ENCODE results near the gene MRTFA. TPM values are rescaled to one million over a fixed set of nuclear protein-coding genes. Genes with fewer than 3 reads are reported as not detected.

The MRTFA gene
- polyA plus RNA-seq, 1 experiment: 8.9 TPM

GRCh38 chr22:40404251-40405177 is 232.0 kb downstream of the MRTFA start:
- Histone ChIP-seq H3K36me3 (ENCODE audit: control insufficient read depth, insufficient read depth, low read length) (peaks cover 50% of the 10 kb centered on the region), H3K4me3 (ENCODE audit: low read depth, low read length) (no peak overlapping the region), H3K27me3 (ENCODE audit: control insufficient read depth, insufficient read depth, low read length) (no peaks in the 10 kb centered on the region)
- ChIA-PET POLR2A (interaction anchor here (0.5 kb wide), 1 partner anchor 93 kb away, joined by 3 read pairs; no protein-coding TSS in a partner anchor), CTCF (interaction anchor here (1.3 to 2.2 kb wide), 2 partner anchors 9 to 57 kb away, joined by 3 to 5 read pairs; no protein-coding TSS in a partner anchor)
- no peak for DNase-seq (ENCODE audit: low read depth)
- no peak for TF ChIP-seq CTCF (IDR thresholded peaks at IDR 0.05; ENCODE audit: insufficient read depth, low read depth, low read length)

GRCh38 chr22:40403651-40404050 is 232.9 kb downstream of the MRTFA start:
- ChIA-PET POLR2A (no interaction called here), CTCF (interaction anchor here (0.6 to 2.2 kb wide), 2 partner anchors 8 to 751 kb away, joined by 4 to 5 read pairs; no protein-coding TSS in a partner anchor)

GRCh38 chr22:40403141-40403540 is 233.4 kb downstream of the MRTFA start:
- CTCF ChIA-PET: interaction anchor here (2.2 kb wide), 1 partner anchor 8 kb away, joined by 5 read pairs; no protein-coding TSS in a partner anchor
- Histone ChIP-seq H3K4me3 (ENCODE audit: low read depth, low read length) (no peak overlapping the region), H3K27me3 (ENCODE audit: control insufficient read depth, insufficient read depth, low read length) (no peaks in the 10 kb centered on the region), H3K36me3 (ENCODE audit: control insufficient read depth, insufficient read depth, low read length) (peaks cover 39% of the 10 kb centered on the region)
- TF ChIP-seq CTCF (IDR thresholded peaks at IDR 0.05; ENCODE audit: insufficient read depth, low read depth, low read length): no peak
- no peak for DNase-seq (ENCODE audit: low read depth)
- POLR2A ChIA-PET: no interaction called here

More at GRCh38 chr22:40403651-40404050, 232.9 kb downstream of the MRTFA start:
- Histone ChIP-seq H3K4me3 (ENCODE audit: low read depth, low read length) (no peak overlapping the region), H3K27me3 (ENCODE audit: control insufficient read depth, insufficient read depth, low read length) (no peaks in the 10 kb centered on the region), H3K36me3 (ENCODE audit: control insufficient read depth, insufficient read depth, low read length) (peaks cover 43% of the 10 kb centered on the region)
- no peak for TF ChIP-seq CTCF (IDR thresholded peaks at IDR 0.05; ENCODE audit: insufficient read depth, low read depth, low read length)
- DNase-seq (ENCODE audit: low read depth): no peak

- no peak for TF ChIP-seq CTCF (IDR thresholded peaks at IDR 0.05; ENCODE audit: insufficient read depth, low read depth, low read length)
- H3K27me3 ChIP-seq (ENCODE audit: control insufficient read depth, insufficient read depth, low read length): no peaks in the 10 kb centered on the region
- ChIA-PET POLR2A (no interaction called here), CTCF (no interaction called here)
- H3K4me3 ChIP-seq (ENCODE audit: low read depth, low read length): no peak overlapping the region
- peaks cover 29% of the 10 kb centered on the region for H3K36me3 ChIP-seq (ENCODE audit: control insufficient read depth, insufficient read depth, low read length)
- DNase-seq (ENCODE audit: low read depth): no peak
These were observed 234.5 kb downstream of the MRTFA start for GRCh38 chr22:40401981-40402406.

- Histone ChIP-seq H3K4me3 (ENCODE audit: low read depth, low read length) (no peak overlapping the region), H3K36me3 (ENCODE audit: control insufficient read depth, insufficient read depth, low read length) (peaks cover 26% of the 10 kb centered on the region), H3K27me3 (ENCODE audit: control insufficient read depth, insufficient read depth, low read length) (no peaks in the 10 kb centered on the region)
- ChIA-PET CTCF (no interaction called here), POLR2A (no interaction called here)
- no peak for DNase-seq (ENCODE audit: low read depth)
- TF ChIP-seq CTCF (IDR thresholded peaks at IDR 0.05; ENCODE audit: insufficient read depth, low read depth, low read length): no peak
These were observed 235.0 kb downstream of the MRTFA start for GRCh38 chr22:40401532-40401931.
